HG02884 (cell line): ENCODE data around the gene MLST8.

ENCODE experiments used
- ATAC-seq: cut with Tn5 transposase; IDR thresholded peaks from one replicate; pipeline ENCODE4 v1.9.1; 2021; ENCODE audit warnings: mild to moderate bottlenecking, moderate library complexity; ENCODE audit not compliant: unreplicated experiment

The MLST8 gene

DNA sequence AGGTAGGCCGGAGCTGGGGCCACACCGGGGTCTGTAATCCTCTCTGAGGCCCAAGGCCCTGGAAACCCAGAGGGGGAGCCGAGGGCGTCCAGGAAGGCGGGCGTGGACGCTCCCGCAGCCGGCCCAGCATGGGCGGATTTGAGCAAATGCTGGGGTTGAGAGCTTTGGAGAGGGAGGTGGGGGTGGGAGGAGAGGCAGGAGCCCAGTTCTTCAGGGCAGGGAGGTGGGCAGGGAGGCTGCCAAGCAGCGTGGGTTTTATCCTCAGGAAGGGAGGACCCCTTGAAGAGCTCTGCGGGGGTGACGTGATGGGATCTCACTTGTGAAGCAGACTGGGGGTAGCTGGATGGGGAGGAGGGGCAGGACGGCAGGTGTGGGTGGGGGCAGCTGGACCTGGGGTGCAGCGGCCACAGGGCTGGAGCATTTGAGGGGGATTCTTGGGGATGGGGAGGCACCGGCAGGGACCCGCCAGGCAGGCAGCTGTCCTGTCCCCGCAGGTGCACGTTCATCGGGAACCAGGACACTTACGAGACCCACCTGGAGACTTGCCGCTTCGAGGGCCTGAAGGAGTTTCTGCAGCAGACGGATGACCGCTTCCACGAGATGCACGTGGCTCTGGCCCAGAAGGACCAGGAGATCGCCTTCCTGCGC lies 32.4 kb upstream of the MLST8 start:
- ATAC-seq, result no peak

GRCh38 chr16:2173366-2173765 lies 31.9 kb upstream of the MLST8 start:
- no peak for ATAC-seq

GRCh38 chr16:2173916-2174315 lies 31.3 kb upstream of the MLST8 start:
- no peak for ATAC-seq

GRCh38 chr16:2174396-2175131 lies 30.7 kb upstream of the MLST8 start:
- no peak for ATAC-seq

GRCh38 chr16:2175454-2175853 lies 29.8 kb upstream of the MLST8 start:
- ATAC-seq, result no peak

DNA sequence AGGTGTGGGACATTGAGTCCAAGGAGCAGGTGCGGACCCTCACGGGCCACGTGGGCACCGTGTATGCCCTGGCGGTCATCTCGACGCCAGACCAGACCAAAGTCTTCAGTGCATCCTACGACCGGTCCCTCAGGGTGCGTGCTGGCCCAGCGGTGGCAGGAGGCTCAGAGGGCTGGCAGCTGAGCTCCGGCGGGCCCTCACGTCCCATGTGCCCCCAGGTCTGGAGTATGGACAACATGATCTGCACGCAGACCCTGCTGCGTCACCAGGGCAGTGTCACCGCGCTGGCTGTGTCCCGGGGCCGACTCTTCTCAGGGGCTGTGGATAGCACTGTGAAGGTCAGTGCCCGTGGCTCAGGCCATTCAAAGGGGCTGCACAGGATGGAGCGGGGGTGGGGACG lies 29.2 kb upstream of the MLST8 start:
- ATAC-seq, result no peak

GRCh38 chr16:2177101-2177500 lies 28.2 kb upstream of the MLST8 start:
- no peak for ATAC-seq

DNA sequence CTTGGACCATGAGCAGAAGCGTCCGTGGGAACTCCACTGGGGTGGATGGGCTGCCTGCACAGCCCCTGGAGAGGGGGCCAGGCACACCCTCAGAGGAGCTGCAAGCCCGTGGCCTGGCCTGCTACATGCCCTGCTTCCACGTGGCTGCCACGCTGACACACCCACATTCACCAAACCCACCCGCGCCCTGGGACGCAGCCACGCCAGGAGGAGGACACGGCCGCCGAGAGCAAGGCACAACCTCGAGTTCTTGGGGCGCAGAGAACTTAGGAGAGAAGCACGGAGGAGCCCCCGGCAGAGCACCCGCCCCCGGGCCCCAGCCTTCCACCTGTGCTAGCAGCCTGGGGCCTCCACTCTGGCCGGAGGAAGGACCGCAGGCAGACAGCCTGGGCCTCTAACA lies 27.7 kb upstream of the MLST8 start:
- no peak for ATAC-seq

- no peak for ATAC-seq
Measured at GRCh38 chr16:2178321-2179106, 26.7 kb upstream of the MLST8 start.

- ATAC-seq, result no peak
Measured at GRCh38 chr16:2179107-2179501, 26.1 kb upstream of the MLST8 start.

DNA sequence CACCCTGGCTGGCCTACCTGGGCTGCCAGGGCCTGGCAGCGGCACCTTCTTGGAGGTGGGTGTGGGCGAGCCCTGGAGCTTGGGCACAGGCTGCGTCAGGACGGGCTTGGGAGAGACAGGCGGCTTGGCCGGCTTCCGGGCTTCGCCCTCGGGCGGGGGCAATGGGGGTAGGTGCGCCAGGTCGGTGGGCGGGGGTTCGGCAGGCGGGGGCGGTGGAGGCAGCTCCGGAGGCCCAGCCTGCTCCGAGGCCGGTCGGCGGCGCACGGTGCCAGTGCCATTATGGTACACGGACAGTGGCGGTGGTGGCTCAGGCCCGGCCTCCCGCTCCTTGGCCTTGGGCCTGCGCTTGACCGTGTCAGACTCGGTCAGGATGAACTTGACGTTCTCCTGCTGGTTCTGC lies 25.7 kb upstream of the MLST8 start:
- ATAC-seq, result no peak

DNA sequence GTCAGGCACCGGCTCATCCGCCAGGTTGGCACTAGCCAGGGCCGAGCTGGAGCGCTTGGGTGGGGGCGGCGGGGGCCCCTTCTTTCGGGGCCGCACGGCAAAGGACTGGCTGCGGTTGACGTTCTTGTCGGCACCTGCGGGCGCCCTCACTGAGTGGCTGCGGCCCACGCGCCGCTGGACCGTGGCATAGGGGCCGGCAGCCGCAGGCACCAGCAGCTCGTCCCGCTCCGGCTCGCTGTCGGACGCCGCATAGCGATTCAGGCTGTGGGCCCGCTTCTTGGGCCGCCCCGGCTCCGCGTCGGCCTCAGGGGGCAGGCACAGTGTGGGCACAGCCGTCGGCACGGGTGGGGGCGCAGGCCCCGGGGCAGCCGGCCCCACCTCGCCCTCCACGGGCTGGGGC lies 24.8 kb upstream of the MLST8 start:
- no peak for ATAC-seq

- no peak for ATAC-seq
Measured at GRCh38 chr16:2180962-2181923, 24.0 kb upstream of the MLST8 start.

DNA sequence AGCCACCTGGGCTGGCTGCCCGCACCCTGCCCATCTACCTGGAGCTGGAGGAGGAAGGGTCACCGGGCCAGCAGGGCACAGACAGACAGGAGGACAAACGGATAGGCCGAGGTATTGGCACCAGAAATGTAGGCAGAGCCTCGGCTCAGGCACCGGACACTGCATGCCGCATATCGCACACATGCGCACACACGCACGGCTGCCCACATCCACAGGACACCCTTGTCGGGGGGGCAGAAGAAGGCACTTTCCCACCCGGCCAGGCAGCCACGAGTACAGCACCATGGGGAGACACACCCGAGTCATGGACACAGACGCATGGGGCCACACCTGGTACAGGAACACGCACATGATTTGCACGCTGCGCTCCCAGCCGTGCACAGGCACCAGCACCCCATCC lies 23.3 kb upstream of the MLST8 start:
- ATAC-seq, result no peak

DNA sequence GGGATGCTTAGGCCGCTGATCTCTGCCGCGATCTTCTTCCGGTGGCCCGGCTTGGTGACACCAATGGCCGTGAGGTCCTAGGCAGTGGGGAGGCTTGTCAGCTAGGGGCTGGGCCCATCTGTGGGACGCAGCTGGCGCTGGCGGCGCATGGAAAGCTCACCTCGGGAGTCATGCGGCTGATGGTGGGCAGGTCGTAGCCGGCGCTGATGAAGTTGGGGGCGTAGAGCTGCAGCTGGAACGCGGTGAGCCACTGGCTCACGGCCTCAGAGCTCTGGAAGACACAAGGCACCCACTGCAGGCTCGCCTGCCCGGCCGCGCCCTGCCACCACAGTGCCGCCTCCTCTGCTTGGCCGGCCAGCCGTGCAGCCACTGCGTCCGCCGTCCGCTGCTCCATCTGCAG lies 21.6 kb upstream of the MLST8 start:
- ATAC-seq, result no peak

- no peak for ATAC-seq
Measured at GRCh38 chr16:2184346-2184745, 20.9 kb upstream of the MLST8 start.

DNA sequence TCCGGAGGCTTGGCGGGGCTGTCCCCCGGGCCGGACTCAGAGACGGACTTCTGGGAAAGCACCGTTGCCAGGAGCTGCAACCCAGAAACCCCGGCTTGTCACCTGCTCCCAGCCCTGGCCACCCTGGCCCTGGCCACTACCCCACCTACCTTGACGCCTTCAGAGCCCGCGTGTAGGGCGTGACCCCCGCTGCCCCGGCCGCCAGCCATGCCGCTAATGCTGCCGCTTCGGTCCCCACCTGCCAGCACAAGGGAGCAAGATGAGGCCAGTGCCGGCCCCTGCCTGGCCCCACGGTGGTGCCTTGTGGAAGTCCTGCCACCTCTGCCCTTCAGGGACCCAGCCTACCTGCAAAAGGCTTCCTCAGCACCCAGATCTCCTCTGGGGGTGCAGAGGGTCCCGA lies 20.3 kb upstream of the MLST8 start:
- no peak for ATAC-seq

- ATAC-seq, result no peak
Measured at GRCh38 chr16:2186064-2186463, 19.2 kb upstream of the MLST8 start.

GRCh38 chr16:2186505-2186904 lies 18.7 kb upstream of the MLST8 start:
- ATAC-seq, result no peak

- ATAC-seq, result no peak
Measured at GRCh38 chr16:2187212-2187611, 18.0 kb upstream of the MLST8 start.

DNA sequence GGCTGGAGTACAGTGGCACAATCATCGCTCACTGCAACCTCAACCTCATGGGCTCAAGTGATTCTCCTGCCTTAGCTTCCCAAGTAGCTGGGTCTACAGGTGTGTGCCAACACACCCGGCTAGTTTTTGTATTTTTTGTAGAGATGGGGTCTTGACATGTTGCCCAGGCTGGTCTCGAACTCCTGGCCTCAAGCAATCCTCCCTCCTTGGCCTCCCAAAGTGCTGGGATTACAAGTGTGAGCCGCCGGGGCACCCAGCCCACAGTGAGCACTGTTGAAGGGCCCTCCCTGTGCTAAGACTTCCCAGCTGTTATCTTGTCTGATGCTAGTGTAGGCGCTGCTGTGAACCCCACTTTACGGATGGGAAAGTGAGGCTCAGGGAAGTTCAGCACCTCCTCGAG lies 16.9 kb upstream of the MLST8 start:
- ATAC-seq, result no peak
